A673 (cell line): ENCODE measurements around the gene COL1A1.

Experiments
- EZH2 ChIP-seq: fragments of 200-600 bp; sonication (generic); IDR thresholded peaks from 2 replicates; pipeline ENCODE4 v1.6.1; 2017; ENCODE audit warnings: borderline replicate concordance, low read depth, mild to moderate bottlenecking, mixed read lengths, antibody characterized with exemption, low read length; ENCODE audit not compliant: poor library complexity, severe bottlenecking
- TF ChIP-seq, protein P1 (sequence below): fragments of 300-800, 200-600 bp; sonication (generic); conservative IDR thresholded peaks from 2 replicates; pipeline ENCODE4 v1.5.1; 2017; ENCODE audit warnings: low read depth, mild to moderate bottlenecking, antibody characterized with exemption, low read length, moderate library complexity, mixed read lengths

- TF ChIP-seq, protein P1, sequence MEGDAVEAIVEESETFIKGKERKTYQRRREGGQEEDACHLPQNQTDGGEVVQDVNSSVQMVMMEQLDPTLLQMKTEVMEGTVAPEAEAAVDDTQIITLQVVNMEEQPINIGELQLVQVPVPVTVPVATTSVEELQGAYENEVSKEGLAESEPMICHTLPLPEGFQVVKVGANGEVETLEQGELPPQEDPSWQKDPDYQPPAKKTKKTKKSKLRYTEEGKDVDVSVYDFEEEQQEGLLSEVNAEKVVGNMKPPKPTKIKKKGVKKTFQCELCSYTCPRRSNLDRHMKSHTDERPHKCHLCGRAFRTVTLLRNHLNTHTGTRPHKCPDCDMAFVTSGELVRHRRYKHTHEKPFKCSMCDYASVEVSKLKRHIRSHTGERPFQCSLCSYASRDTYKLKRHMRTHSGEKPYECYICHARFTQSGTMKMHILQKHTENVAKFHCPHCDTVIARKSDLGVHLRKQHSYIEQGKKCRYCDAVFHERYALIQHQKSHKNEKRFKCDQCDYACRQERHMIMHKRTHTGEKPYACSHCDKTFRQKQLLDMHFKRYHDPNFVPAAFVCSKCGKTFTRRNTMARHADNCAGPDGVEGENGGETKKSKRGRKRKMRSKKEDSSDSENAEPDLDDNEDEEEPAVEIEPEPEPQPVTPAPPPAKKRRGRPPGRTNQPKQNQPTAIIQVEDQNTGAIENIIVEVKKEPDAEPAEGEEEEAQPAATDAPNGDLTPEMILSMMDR, result no peak
- no peak for TF ChIP-seq EZH2
These were observed 53.6 kb downstream of the COL1A1 start for GRCh38 chr17:50147841-50148225.
